ENCODE data around the gene E2F7. TPM values are rescaled to one million over a fixed set of nuclear protein-coding genes. Genes with fewer than 3 reads are reported as not detected.

The E2F7 gene
- polyA plus RNA-seq, 1 of the 3 experiments (the other 2 are of a cell fraction): 8.8 TPM

DNA sequence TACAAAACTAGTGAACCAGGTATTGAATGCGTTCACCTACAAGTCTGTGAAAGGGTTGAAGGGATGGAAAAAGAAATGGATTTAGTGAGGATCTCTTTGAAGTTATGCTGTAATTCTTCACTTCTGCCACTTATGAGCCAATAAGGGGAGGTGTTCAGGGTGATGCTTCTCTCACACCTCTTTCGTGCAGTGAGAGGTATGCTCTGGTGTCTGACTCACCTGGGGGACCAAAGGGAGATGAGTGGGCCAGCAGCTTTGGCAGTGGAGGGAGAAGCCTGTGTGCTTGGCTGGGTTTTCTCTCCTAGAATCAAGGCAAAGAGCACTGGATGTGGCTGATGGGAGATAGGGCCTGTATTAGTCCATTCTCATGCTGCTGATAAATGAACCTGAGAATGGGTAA lies 45.4 kb downstream of the E2F7 start (continued):
- TF ChIP-seq PBX3 (IDR thresholded peaks at IDR 0.05) (no peak), USF1 (IDR thresholded peaks at IDR 0.05; ENCODE audit: borderline replicate concordance, low read depth) (no peak)

- no peak overlapping the region for H3K27ac ChIP-seq (ENCODE audit: low read depth in 2 of 2, low read length in 1 of 2)
- no peak for TF ChIP-seq SMC3 (IDR thresholded peaks at IDR 0.05; ENCODE audit: low read depth, low read length)
- no peak for TF ChIP-seq PBX3 (IDR thresholded peaks at IDR 0.05)
- TF ChIP-seq RXRA (IDR thresholded peaks at IDR 0.05; ENCODE audit: borderline replicate concordance, low read depth): no peak
- TF ChIP-seq, protein P1, sequence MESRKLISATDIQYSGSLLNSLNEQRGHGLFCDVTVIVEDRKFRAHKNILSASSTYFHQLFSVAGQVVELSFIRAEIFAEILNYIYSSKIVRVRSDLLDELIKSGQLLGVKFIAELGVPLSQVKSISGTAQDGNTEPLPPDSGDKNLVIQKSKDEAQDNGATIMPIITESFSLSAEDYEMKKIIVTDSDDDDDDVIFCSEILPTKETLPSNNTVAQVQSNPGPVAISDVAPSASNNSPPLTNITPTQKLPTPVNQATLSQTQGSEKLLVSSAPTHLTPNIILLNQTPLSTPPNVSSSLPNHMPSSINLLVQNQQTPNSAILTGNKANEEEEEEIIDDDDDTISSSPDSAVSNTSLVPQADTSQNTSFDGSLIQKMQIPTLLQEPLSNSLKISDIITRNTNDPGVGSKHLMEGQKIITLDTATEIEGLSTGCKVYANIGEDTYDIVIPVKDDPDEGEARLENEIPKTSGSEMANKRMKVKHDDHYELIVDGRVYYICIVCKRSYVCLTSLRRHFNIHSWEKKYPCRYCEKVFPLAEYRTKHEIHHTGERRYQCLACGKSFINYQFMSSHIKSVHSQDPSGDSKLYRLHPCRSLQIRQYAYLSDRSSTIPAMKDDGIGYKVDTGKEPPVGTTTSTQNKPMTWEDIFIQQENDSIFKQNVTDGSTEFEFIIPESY (IDR thresholded peaks at IDR 0.05; ENCODE audit: borderline replicate concordance, low read depth): no peak
- peaks cover 44% of the 10 kb centered on the region for H3F3A ChIP-seq (replicated peaks; ENCODE audit: insufficient read depth)
- ChIA-PET CTCF (interaction anchor here (0.9 to 1.1 kb wide), 2 partner anchors 31 to 227 kb away, joined by 3 read pairs; no protein-coding TSS in a partner anchor), POLR2A (no interaction called here)
- H3K4me1 ChIP-seq (ENCODE audit: control insufficient read depth in 1 of 2, insufficient read depth in 2 of 2, low read depth in 1 of 2, low read length in 1 of 2): no peaks in the 10 kb centered on the region
- H3K9me2 ChIP-seq: no peaks in the 10 kb centered on the region
- no peaks in the 10 kb centered on the region for H3K9me3 ChIP-seq
- no peak for DNase-seq
- no peaks in the 10 kb centered on the region for H4K20me1 ChIP-seq (ENCODE audit: insufficient read depth)
- H3K4me2 ChIP-seq: no peak overlapping the region
- H3K79me2 ChIP-seq (ENCODE audit: insufficient read depth): no peaks in the 10 kb centered on the region
- no peaks in the 10 kb centered on the region for H3K27me3 ChIP-seq (ENCODE audit: insufficient read depth)
- H3K9ac ChIP-seq: no peak overlapping the region
- H3K36me3 ChIP-seq (replicated peaks in 1 of 2; ENCODE audit: control insufficient read depth in 1 of 2, insufficient read depth in 2 of 2, low read length in 1 of 2): peaks cover 12 to 34% of the 10 kb centered on the region in 2 experiments
- H3K4me3 ChIP-seq (ENCODE audit: low read depth in 2 of 2, low read length in 1 of 2): no peak overlapping the region
- H2AFZ ChIP-seq (ENCODE audit: low read depth): no peak overlapping the region
- 96% methylated on average over 1 of the region's 1 CpG for WGBS (ENCODE audit: low lambda C conversion rate)
These were observed 48.8 kb downstream of the E2F7 start for GRCh38 chr12:77016606-77017005.

DNA sequence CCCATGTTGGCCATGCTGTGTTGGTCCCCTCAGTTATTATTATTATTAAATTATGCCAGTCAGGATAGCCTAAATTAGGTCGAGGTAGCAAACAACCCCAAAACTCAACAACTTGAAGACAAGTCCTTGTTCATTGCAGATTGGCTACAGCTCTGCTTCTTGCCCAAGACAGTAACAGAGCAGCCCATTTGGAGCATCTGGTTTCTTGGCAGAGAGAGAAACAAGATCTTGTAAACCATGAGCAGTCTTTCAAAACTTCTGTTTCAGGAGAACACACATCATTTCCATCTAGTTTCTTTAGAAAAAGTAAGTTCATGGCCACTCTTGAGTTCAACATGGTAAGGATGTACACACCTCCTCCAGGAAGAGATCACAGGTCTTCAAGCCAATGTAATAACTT lies 52.3 kb downstream of the E2F7 start:
- H3K4me2 ChIP-seq: no peak overlapping the region
- ChIA-PET CTCF (interaction anchor here (0.9 to 1.5 kb wide), 4 partner anchors 14 to 393 kb away, joined by 3 to 5 read pairs (median 5); no protein-coding TSS in a partner anchor), POLR2A (no interaction called here)
- H3K79me2 ChIP-seq (ENCODE audit: insufficient read depth): no peaks in the 10 kb centered on the region
- no peaks in the 10 kb centered on the region for H3K27me3 ChIP-seq (ENCODE audit: insufficient read depth)
- H4K20me1 ChIP-seq (ENCODE audit: insufficient read depth): no peaks in the 10 kb centered on the region
- no peaks in the 10 kb centered on the region for H3K9me3 ChIP-seq
- no peak overlapping the region for H2AFZ ChIP-seq (ENCODE audit: low read depth)
- H3K27ac ChIP-seq (ENCODE audit: low read depth in 2 of 2, low read length in 1 of 2): no peak overlapping the region
- no peak overlapping the region for H3K9ac ChIP-seq
- H3K36me3 ChIP-seq (replicated peaks in 1 of 2; ENCODE audit: control insufficient read depth in 1 of 2, insufficient read depth in 2 of 2, low read length in 1 of 2): peaks cover 4 to 7% of the 10 kb centered on the region in 2 experiments
- peaks cover 0 to 3% of the 10 kb centered on the region in 2 experiments; a peak in 2 of 4 replicates for H3K4me1 ChIP-seq (ENCODE audit: control insufficient read depth in 1 of 2, insufficient read depth in 2 of 2, low read depth in 1 of 2, low read length in 1 of 2)
- H3F3A ChIP-seq (replicated peaks; ENCODE audit: insufficient read depth): peaks cover 29% of the 10 kb centered on the region
- no peaks in the 10 kb centered on the region for H3K9me2 ChIP-seq
- WGBS (ENCODE audit: low lambda C conversion rate): 10% methylated on average over 1 of the region's 1 CpG
- no peak for DNase-seq
- no peak overlapping the region for H3K4me3 ChIP-seq (ENCODE audit: low read depth in 2 of 2, low read length in 1 of 2)
- TF ChIP-seq MXI1 (IDR thresholded peaks at IDR 0.05; ENCODE audit: low read depth, low read length) (no peak), USF1 (IDR thresholded peaks at IDR 0.05; ENCODE audit: borderline replicate concordance, low read depth) (no peak), RAD21 (IDR thresholded peaks at IDR 0.05; ENCODE audit: low read length) (no peak), GATA2 (CRISPR knock-in tag; IDR thresholded peaks at IDR 0.05) (no peak), FOSL2 (IDR thresholded peaks at IDR 0.05; ENCODE audit: borderline replicate concordance, low read depth) (no peak), EZH2phosphoT487 (IDR thresholded peaks at IDR 0.05; ENCODE audit: borderline replicate concordance, low read depth) (no peak), TEAD4 (IDR thresholded peaks at IDR 0.05; ENCODE audit: borderline replicate concordance, insufficient read depth) (no peak), YY1 (IDR thresholded peaks at IDR 0.05; ENCODE audit: low read depth) (no peak), MEF2A (IDR thresholded peaks at IDR 0.05; ENCODE audit: borderline replicate concordance, low read depth) (no peak), FOXJ3 (CRISPR knock-in tag; IDR thresholded peaks at IDR 0.05) (no peak), NFIC (IDR thresholded peaks at IDR 0.05; ENCODE audit: borderline replicate concordance) (no peak)
- TF ChIP-seq, protein P1 (IDR thresholded peaks at IDR 0.05; ENCODE audit: borderline replicate concordance, low read depth): no peak

Data from SK-N-SH (cell line).